HG02759 (cell line): ENCODE measurements around the gene R3HDML.

Experiments used
- ATAC-seq: cut with Tn5 transposase; IDR thresholded peaks from one replicate; pipeline ENCODE4 v1.9.1; 2021; ENCODE audit warnings: mild to moderate bottlenecking, moderate library complexity; ENCODE audit not compliant: unreplicated experiment

The R3HDML gene

DNA sequence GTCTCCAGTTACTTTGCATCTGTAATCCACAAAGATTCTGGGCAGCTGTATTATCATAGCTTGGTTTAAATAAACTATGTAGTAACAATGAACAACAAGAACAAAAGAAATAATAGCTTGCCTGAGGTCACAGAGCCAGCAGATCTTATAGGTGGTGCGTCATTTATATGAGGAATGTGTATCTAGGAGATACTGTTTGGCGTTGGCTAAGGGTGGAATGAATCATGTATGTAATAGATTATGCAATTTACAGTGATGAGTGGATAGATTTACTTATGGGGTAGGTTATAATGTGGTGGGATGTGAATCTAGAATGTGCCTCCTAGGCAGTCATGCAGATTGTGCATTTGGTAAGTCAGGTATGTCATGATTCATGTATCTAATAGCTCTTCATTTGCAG is 61.5 kb downstream of the R3HDML start:
- ATAC-seq, result no peak

DNA sequence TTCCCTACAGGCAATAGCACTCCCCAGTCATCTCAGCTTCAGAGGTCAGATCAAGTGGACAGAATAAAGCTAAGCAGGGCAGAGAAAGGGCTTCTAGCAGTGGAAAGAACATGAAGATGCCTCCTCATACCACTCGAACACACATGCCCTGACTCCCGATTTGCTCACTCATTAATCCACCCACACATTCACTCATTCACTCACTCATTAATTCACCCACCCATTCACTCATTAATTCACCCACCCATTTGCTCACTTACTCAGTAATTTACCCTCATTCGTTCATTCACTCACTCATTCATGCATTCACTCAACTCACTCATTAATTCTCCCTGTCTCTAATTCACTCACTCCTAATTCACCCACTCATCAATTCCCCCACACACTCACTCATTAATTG is 62.6 kb downstream of the R3HDML start:
- ATAC-seq, result no peak

DNA sequence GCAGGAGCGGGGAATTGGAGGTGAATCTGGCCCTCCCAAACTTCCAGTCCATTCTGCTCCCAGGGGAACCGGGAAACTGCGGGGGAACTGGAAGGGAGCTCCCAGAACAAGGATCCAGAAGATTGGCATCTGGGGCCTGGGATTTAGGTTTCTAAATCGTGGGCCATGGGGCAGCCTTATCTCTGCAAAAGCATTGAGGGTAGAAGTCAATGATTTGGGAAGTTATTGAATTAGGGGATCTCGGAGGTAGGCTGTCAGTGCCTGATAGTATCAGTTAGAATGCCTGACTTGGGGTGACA is 63.8 kb downstream of the R3HDML start:
- no peak for ATAC-seq
